ENCODE measurements around the gene COX10. TPM values are rescaled to one million over a fixed set of nuclear protein-coding genes. Genes with fewer than 3 reads are reported as not detected.

COX10 gene
- total RNA-seq, result 19.7 and 20.2 TPM in 2 replicates

DNA sequence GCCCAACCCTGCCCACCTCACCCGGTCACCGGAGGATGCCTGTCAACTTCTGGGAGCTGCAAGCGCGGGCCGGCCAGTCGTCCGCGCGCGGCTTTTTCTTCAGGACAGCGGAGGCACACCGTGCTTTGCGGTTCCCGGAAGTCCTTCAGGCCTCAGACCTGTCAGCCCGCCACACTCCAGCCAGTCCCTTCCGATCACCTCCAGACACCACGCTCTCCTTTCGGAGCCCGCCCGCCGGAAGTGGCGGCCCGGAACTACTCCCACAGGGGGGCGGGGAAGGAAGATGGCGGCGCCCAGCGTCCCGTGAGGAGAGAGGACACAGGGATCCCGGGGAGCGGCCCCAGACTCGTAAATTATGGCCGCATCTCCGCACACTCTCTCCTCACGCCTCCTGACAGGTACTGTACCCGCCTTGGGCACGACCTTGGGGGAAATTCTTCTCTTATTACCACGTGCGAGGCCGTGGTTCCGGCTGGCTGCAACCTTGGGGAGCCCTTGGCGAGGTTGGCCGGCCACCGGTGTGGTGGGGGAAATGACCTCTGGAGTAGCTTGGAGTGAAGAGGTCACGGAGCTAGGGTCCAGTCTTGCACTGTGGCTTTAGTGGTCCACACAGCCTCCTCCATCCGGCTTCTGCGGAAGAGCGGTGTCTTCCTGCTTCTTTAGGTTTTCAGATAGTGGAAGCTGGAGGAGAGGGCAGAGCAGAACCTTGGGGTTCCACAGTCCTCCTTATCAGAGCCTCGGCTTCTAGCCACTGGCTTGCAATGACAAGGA, at the start of gene COX10:
Gene COX10, plus strand, starts transcription at position 254 of the 771 bp plus-strand sequence. Its CDS starts 102 bp downstream, at position 356.

GRCh38 chr17:14236762-14237161, 167.5 kb downstream of the COX10 start, which contains the start of gene CDRT15:
TSS of gene CDRT15 (minus strand) at chr17:14236862. CDS start at chr17:14236833, 29 bp downstream.

Other genes starting within 250 kb of the COX10 start
- gene CDRT15, start 167.4 kb downstream of the COX10 start, total RNA-seq, result not detected in 2 replicates
- 5.8 and 7.5 TPM in 2 replicates for gene HS3ST3B1, start 231.6 kb downstream of the COX10 start, total RNA-seq

Data from myometrial cell (primary cell).